GM12865 (cell line): ENCODE results near the gene POLDIP3.

ENCODE experiments used
- DNase-seq: peaks from one replicate; pipeline ENCODE4 v3.0.0; 2010; ENCODE audit warnings: low read depth
- H3K4me3 ChIP-seq: 2 replicates; pipeline ENCODE4 v1.5.1; 2011; ENCODE audit warnings: mild to moderate bottlenecking, low read depth, low read length, control low read depth
- TF ChIP-seq, protein P1 (sequence below): IDR thresholded peaks from 2 replicates; pipeline ENCODE4 v1.5.1; 2011; ENCODE audit warnings: low read length, control low read depth, low read depth, inconsistent platforms; ENCODE audit not compliant: insufficient read depth; ENCODE audit errors: missing control alignments

The POLDIP3 gene

DNA sequence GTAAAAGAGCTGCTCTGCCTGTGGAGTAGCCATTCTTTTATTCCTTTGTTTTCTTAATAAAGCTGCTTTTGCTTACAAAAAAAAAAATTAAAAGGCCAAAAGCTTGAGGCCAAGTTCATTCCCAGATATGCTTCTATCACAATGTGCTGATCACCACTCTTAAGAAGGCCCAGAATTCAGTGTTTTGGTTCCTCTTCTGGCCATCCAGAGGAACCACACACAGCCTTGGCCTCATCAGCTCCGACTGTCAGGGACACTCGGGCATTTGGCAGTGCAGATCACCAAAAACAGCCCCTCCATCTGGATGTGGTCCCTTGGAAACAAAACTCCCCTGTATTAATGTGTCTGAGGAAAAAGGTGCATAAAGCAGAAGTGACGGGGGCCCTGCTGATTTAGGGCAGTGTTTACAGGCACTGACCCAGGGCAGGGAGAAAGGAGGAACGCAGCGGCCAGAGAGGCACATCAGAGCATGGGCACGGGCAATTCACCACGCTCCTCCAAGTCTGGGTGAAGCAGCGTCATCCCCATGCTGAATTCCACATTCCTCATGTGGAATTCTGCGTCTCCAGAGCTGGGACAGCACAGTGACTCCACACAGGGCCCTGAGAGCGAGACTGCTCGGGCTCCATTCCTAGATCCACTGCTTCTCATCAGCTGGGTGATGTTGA is 17.7 kb downstream of the POLDIP3 start:
- TF ChIP-seq, protein P1, sequence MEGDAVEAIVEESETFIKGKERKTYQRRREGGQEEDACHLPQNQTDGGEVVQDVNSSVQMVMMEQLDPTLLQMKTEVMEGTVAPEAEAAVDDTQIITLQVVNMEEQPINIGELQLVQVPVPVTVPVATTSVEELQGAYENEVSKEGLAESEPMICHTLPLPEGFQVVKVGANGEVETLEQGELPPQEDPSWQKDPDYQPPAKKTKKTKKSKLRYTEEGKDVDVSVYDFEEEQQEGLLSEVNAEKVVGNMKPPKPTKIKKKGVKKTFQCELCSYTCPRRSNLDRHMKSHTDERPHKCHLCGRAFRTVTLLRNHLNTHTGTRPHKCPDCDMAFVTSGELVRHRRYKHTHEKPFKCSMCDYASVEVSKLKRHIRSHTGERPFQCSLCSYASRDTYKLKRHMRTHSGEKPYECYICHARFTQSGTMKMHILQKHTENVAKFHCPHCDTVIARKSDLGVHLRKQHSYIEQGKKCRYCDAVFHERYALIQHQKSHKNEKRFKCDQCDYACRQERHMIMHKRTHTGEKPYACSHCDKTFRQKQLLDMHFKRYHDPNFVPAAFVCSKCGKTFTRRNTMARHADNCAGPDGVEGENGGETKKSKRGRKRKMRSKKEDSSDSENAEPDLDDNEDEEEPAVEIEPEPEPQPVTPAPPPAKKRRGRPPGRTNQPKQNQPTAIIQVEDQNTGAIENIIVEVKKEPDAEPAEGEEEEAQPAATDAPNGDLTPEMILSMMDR: no peak

DNA sequence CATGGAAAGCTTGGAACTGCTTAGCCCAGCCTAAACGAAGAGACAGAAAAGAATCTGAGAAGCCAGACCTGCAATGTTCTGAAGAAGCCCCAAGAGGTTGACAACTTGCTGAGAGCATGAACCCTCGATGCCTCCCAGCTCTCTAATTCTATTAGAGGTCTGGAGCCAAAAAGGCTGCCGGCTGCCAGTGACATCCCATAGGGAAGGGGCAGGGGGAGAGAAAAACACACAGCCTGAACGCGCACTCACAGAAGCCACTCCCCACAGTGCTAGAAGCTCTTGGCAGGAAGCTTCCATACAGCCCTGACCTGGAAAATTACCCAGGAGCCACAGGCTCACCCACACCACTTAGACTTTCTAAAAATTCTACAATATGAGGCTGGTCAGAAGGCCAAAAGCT is 18.3 kb downstream of the POLDIP3 start:
- H3K4me3 ChIP-seq: no peak overlapping the region
- DNase-seq: no peak
- TF ChIP-seq, protein P1: no peak

More for the DNA sequence above, 17.7 kb downstream of the POLDIP3 start:
- no peak for DNase-seq
- H3K4me3 ChIP-seq: no peak overlapping the region

DNA sequence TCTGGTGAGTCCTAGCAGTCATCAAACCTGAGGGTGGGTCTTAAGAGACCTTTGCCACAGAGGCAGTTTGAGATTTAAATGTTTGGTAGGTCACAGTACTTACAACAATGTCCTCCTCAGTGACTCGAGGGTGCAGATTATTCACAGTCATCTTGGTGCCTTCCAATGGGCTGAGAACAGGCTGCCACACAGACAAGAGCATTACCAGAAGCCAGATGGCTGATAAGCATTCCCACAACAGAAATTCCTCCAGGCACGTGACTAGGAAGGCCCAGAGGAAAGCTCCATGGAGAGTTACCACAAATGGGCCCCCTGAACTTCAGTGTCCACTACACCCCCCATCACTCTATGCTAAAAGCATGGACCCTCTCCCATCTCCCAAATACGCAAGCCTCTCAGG is 19.2 kb downstream of the POLDIP3 start:
- no peak overlapping the region for H3K4me3 ChIP-seq
- TF ChIP-seq, protein P1: no peak
- DNase-seq: no peak

DNA sequence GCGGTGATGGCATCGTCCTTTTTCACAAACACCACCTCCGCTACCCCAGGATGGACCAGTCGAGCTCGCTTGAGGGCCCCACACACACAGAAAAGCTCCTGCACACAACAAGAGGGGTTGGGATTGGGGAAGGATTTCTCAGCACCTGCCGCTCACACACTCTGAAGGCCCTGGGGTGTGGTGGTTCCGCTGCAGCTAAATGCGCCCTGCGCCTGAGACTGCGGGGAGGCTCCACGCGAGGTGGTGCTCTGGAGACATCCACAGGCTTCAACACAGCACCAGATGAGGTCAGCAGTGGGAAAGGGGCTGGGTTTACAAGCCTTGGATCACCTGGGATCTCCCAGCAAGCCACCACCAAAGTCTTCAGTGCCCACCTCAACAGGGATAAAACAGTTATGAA is 22.7 kb downstream of the POLDIP3 start:
- TF ChIP-seq, protein P1: no peak

DNA sequence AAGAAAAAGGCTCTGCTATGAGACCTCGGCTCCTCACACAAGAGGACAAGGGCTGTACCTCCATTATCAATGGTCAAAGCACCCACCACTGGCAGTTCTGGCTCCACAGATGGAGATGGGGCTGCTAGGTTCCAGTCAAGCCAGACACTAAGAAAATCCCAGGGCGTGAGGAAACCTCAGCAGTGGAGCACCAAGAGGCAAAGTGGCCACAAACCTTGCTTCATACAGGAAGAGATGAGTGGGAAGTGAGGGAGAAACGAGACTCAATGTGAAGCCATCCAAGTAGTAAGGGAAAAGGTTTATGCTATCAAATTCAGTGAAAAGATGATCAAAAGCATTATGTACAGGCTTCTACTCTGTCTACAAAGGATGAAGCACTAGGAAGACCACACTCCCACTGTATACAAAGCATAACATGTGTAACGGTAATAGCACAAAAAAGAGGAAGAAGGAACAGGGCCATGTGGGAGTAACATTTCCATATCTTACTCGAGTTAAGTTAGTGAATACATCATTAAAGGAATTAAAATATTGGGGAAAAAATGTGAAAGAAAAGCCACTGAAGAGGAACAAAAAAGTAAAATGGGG is 27.0 kb downstream of the POLDIP3 start:
- H3K4me3 ChIP-seq: no peak overlapping the region
- DNase-seq: no peak
- TF ChIP-seq, protein P1: no peak

More for the DNA sequence above, 22.7 kb downstream of the POLDIP3 start:
- DNase-seq: no peak
- no peak overlapping the region for H3K4me3 ChIP-seq

DNA sequence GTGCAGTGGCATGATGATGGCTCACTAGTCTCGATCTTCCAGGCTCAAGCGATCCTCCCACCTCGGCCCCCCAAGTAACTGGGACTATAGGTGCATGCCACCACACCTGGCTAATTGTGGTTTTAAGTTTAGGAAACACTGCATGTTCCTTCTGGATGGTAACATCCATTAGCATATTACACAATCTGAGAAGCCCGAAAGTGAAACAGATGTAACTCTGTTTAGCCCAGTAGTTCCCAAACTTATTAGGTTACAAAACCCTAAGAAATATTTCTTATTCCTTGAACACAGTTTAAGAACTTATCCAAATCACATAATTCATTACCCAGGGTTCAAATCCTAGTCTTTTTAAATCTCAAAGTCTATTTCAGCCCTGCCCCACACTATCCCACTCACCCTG is 28.3 kb downstream of the POLDIP3 start:
- TF ChIP-seq, protein P1: no peak
- no peak for DNase-seq
- H3K4me3 ChIP-seq: no peak overlapping the region

DNA sequence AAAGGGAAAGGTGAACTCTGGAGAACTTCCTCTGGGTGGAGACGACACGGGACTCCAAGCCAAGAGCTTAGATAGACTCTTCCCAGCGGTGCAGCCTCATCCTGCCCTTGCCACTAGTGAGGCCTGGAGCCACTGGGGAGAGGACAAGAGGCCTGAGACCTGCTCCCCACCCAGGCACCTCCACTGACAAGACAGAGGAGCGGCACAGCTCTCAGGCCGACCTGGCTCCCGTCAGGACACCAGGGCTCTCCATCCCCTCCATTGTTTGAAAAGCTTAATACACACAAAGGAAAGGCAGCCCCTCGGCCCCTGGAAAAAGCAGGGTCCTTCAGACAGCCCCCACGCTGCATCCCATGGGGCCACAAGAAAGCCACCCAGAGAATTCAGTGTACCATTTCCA is 29.6 kb downstream of the POLDIP3 start:
- DNase-seq: no peak
- no peak overlapping the region for H3K4me3 ChIP-seq
- TF ChIP-seq, protein P1: no peak
